ENCODE data around the gene GRID2. TPM values are rescaled to one million over a fixed set of nuclear protein-coding genes. Genes with fewer than 3 reads are reported as not detected.

GRID2 gene
- total and polyA plus RNA-seq, 11 donors = 0.29 to 0.38 (median 0.33) TPM; not detected in 8

DNA sequence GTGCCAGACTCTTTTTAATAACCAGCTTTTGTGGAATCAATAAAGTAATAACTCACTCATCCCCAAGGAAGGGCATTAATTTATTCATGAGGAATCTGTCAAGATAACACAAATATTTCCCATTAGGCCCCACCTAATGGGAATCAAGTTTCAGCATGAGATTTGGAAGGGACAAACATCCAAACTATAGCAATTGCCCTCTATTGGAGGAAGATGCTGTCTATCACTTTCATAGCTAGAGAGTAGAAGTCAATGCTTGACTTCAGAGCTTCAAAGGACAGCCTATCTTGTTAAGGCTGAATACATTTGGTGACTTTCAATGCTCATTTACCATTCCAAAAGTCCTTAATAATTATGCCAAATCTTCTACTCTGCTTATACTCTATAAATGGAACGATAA lies 1439.9 kb downstream of the GRID2 start:
- H3K4me3 ChIP-seq = no peak overlapping the region
- H3K36me3 ChIP-seq = no peaks in the 10 kb centered on the region
- WGBS, 4 donors = 89 to 96% (median 92%) methylated on average over 1 of the region's 1 CpG
- no peak for DNase-seq
- H3K27ac ChIP-seq = no peak overlapping the region
- peaks cover 0 to 9% (median 0%) of the 10 kb centered on the region in 12 donors for H3K9me3 ChIP-seq
- no peaks in the 10 kb centered on the region for H3K4me1 ChIP-seq
- no peak for ATAC-seq
- intact Hi-C loops (cut with DNase I) = no loop called here
- no peaks in the 10 kb centered on the region for H3K27me3 ChIP-seq
- TF ChIP-seq POLR2A (IDR thresholded peaks at IDR 0.05) = no peak
- TF ChIP-seq, protein P1, sequence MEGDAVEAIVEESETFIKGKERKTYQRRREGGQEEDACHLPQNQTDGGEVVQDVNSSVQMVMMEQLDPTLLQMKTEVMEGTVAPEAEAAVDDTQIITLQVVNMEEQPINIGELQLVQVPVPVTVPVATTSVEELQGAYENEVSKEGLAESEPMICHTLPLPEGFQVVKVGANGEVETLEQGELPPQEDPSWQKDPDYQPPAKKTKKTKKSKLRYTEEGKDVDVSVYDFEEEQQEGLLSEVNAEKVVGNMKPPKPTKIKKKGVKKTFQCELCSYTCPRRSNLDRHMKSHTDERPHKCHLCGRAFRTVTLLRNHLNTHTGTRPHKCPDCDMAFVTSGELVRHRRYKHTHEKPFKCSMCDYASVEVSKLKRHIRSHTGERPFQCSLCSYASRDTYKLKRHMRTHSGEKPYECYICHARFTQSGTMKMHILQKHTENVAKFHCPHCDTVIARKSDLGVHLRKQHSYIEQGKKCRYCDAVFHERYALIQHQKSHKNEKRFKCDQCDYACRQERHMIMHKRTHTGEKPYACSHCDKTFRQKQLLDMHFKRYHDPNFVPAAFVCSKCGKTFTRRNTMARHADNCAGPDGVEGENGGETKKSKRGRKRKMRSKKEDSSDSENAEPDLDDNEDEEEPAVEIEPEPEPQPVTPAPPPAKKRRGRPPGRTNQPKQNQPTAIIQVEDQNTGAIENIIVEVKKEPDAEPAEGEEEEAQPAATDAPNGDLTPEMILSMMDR (IDR thresholded peaks at IDR 0.05) = no peak

DNA sequence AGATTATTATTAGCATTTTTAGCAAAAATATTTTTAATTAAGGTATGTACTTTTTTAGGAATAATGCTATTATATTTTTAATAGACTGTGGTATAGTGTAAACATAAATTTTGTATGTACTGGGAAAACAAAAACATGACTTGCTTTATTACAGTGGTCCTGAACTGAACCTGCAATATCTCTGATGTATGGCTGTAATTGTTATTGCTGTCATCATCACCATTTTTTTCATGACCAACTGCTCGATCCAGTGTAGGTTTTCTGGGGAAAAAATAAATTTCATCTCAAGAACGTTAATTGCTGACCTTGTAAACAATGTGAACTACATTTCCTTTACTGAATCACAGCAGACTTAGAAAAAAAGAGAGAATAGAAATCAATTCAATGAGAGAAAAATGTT lies 1441.2 kb downstream of the GRID2 start:
- intact Hi-C loops (cut with DNase I) = no loop called here
- H3K27me3 ChIP-seq = no peaks in the 10 kb centered on the region
- H3K36me3 ChIP-seq = no peaks in the 10 kb centered on the region
- no peak for DNase-seq
- no peaks in the 10 kb centered on the region for H3K4me1 ChIP-seq
- ATAC-seq = no peak
- 40 to 58% (median 45%) methylated on average over 2 of the region's 2 CpGs for WGBS, 4 donors
- TF ChIP-seq POLR2A (IDR thresholded peaks at IDR 0.05) = no peak
- TF ChIP-seq, protein P1 (IDR thresholded peaks at IDR 0.05) = no peak
- H3K27ac ChIP-seq = no peak overlapping the region
- peaks cover 0 to 9% (median 0%) of the 10 kb centered on the region in 12 donors for H3K9me3 ChIP-seq
- no peak overlapping the region for H3K4me3 ChIP-seq

DNA sequence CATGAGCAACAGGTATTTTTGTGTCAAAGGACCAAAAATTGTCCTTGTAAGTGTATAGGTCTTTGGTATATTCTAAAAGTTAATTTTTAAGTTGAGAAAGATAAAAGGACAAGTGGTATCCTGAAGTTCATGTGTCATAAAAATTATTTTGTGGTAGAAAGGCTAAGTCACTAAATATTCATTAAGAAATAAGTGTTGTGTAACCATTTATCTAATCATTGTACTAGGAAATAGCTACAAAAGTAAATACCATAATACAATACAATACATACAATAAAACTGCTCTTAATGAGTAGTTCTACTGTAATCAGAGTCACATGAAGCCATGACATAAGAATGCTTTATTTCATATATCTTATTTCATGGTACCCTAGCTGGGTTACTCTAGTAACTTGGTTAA lies 1442.3 kb downstream of the GRID2 start:
- no peak for DNase-seq
- ATAC-seq = no peak
- no peaks in the 10 kb centered on the region for H3K36me3 ChIP-seq
- no peaks in the 10 kb centered on the region for H3K27me3 ChIP-seq
- H3K9me3 ChIP-seq = peaks cover 0 to 9% (median 0%) of the 10 kb centered on the region in 12 donors
- intact Hi-C loops (cut with DNase I) = no loop called here
- H3K4me1 ChIP-seq = no peaks in the 10 kb centered on the region
- no peak overlapping the region for H3K27ac ChIP-seq
- H3K4me3 ChIP-seq = no peak overlapping the region
- TF ChIP-seq, protein P1 (IDR thresholded peaks at IDR 0.05) = no peak
- TF ChIP-seq POLR2A (IDR thresholded peaks at IDR 0.05) = no peak

DNA sequence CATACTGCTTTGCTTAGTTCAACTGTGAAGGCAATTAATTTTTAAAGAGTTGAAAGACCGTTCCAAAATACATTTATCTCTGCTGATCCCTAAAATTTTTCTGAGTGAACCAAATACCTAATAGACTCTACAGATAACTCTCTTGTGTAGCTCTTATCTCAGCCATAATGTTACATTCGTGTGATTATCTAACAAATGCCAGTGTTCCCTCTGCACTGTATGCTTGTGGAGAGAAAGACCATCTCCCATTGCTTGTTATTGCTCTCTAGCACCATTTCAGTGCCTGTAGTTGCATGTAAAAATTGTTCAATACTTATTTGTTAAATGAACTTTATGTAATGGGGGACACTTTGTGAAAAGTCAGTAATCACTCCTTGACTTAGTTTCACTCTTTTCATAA lies 1443.5 kb downstream of the GRID2 start:
- Histone ChIP-seq H3K4me3 (no peak overlapping the region), H3K9me3 (peaks cover 0 to 9% (median 0%) of the 10 kb centered on the region in 12 donors), H3K36me3 (no peaks in the 10 kb centered on the region), H3K4me1 (no peaks in the 10 kb centered on the region), H3K27me3 (no peaks in the 10 kb centered on the region), H3K27ac (no peak overlapping the region)
- 21 to 35% (median 30%) methylated on average over 2 of the region's 2 CpGs for WGBS, 4 donors
- ATAC-seq = no peak
- no peak for TF ChIP-seq POLR2A (IDR thresholded peaks at IDR 0.05)
- TF ChIP-seq, protein P1 (IDR thresholded peaks at IDR 0.05) = no peak
- intact Hi-C loops (cut with DNase I) = no loop called here
- no peak for DNase-seq
